Measurements from ENCODE around the gene EMC8.

DNA sequence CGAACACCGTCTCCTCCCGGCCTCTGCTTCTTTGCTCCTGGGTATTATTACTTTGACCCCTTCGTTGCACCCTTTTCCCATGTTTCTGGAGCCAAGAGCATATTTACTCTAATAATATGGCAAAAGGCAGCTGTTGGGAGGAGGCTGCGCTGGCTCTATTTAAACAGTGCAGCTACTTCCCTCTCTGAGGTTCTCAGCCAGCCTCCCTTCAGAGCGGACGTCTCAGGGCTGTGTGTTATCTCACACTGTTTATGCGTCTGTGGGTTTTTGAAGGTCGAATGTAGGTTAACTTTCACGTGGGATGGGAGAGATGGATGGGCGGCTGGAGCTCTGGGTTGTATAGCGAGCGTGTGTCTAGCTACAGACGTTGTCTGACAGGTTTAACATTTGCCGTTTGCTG lies 45.4 kb upstream of the EMC8 start:
- TF ChIP-seq, protein P1, sequence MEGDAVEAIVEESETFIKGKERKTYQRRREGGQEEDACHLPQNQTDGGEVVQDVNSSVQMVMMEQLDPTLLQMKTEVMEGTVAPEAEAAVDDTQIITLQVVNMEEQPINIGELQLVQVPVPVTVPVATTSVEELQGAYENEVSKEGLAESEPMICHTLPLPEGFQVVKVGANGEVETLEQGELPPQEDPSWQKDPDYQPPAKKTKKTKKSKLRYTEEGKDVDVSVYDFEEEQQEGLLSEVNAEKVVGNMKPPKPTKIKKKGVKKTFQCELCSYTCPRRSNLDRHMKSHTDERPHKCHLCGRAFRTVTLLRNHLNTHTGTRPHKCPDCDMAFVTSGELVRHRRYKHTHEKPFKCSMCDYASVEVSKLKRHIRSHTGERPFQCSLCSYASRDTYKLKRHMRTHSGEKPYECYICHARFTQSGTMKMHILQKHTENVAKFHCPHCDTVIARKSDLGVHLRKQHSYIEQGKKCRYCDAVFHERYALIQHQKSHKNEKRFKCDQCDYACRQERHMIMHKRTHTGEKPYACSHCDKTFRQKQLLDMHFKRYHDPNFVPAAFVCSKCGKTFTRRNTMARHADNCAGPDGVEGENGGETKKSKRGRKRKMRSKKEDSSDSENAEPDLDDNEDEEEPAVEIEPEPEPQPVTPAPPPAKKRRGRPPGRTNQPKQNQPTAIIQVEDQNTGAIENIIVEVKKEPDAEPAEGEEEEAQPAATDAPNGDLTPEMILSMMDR (IDR thresholded peaks at IDR 0.05) = no peak
- TF ChIP-seq POLR2A (IDR thresholded peaks at IDR 0.05) = no peak
